Body of pancreas (tissue), 4 donors: ENCODE results near the gene OR51A4.

Source experiments
- POLR2A ChIP-seq, 3 donors: fragments of 450-650 bp; IDR thresholded peaks; one replicate each; pipeline ENCODE4 v1.6.1; 2016; ENCODE audit warnings: antibody characterized with exemption in 3 of 3, mild to moderate bottlenecking in 2 of 3
- TF ChIP-seq, protein P1 (sequence below), 7 experiments: fragments of 450-650 bp in 4 of 7; fragments of 200-600 bp in 3 of 7; sonication (generic) in 3 of 7; IDR thresholded peaks; one replicate each; pipeline ENCODE4 v1.5.1; 2016 to 2019; ENCODE audit warnings: antibody characterized with exemption in 7 of 7

DNA sequence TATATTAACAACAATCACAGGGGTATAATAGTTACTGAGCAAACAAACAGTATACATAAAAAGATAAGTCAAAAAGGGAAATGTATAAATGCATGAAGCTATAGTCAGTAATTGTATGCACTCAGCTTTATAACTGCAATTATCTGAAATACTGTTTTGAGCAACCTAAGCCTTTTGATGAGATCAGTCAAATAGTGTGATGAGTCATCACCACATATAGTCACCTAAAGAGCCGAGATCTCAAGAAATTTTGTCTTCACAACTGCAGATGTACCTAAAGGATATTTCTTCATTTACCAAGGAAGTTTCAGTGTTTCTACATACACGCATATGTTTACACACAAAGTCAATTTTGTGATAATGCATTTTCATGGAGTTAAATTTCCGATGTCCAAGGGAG is 13.5 kb upstream of the OR51A4 start:
- TF ChIP-seq, protein P1, sequence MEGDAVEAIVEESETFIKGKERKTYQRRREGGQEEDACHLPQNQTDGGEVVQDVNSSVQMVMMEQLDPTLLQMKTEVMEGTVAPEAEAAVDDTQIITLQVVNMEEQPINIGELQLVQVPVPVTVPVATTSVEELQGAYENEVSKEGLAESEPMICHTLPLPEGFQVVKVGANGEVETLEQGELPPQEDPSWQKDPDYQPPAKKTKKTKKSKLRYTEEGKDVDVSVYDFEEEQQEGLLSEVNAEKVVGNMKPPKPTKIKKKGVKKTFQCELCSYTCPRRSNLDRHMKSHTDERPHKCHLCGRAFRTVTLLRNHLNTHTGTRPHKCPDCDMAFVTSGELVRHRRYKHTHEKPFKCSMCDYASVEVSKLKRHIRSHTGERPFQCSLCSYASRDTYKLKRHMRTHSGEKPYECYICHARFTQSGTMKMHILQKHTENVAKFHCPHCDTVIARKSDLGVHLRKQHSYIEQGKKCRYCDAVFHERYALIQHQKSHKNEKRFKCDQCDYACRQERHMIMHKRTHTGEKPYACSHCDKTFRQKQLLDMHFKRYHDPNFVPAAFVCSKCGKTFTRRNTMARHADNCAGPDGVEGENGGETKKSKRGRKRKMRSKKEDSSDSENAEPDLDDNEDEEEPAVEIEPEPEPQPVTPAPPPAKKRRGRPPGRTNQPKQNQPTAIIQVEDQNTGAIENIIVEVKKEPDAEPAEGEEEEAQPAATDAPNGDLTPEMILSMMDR (IDR thresholded peaks at IDR 0.05) = no peak
- TF ChIP-seq POLR2A (IDR thresholded peaks at IDR 0.05) = no peak
